ENCODE measurements around the gene TMOD2.
"Not testable (repeated sequence)": the region's sequence is repeated elsewhere in the genome, so short reads cannot be mapped to it uniquely, and the experiment has no call there.

The TMOD2 gene

GRCh38 chr15:51775967-51776816, 24.8 kb downstream of the TMOD2 start:
- DNase-seq: peak; percentile 77

- peak; percentile 85 for DNase-seq
These were observed 25.7 kb downstream of the TMOD2 start for GRCh38 chr15:51776952-51777569.

- DNase-seq: no peak
These were observed 29.2 kb downstream of the TMOD2 start for GRCh38 chr15:51780636-51781035.

- DNase-seq: no peak
These were observed 30.1 kb downstream of the TMOD2 start for GRCh38 chr15:51781506-51781905.

GRCh38 chr15:51782357-51782896, 31.0 kb downstream of the TMOD2 start:
- peak; percentile 33 for DNase-seq

- DNase-seq: no peak
These were observed 32.6 kb downstream of the TMOD2 start for GRCh38 chr15:51783967-51784366.

GRCh38 chr15:51787130-51787529, 35.7 kb downstream of the TMOD2 start:
- DNase-seq: not testable (repeated sequence)

GRCh38 chr15:51792474-51792873, 41.1 kb downstream of the TMOD2 start:
- not testable (repeated sequence) for DNase-seq

GRCh38 chr15:51793521-51794305, 42.3 kb downstream of the TMOD2 start:
- peak; percentile 43 for DNase-seq

GRCh38 chr15:51796847-51797401, 45.5 kb downstream of the TMOD2 start:
- DNase-seq: no peak

GRCh38 chr15:51798281-51798680, 46.9 kb downstream of the TMOD2 start:
- DNase-seq: no peak

- DNase-seq: no peak
These were observed 48.2 kb downstream of the TMOD2 start for GRCh38 chr15:51799282-51800252.

- DNase-seq: peak; percentile 66
These were observed 50.0 kb downstream of the TMOD2 start for GRCh38 chr15:51801391-51801835.

- DNase-seq: no peak
These were observed 51.2 kb downstream of the TMOD2 start for GRCh38 chr15:51802593-51802992.

GRCh38 chr15:51803965-51804364, 52.6 kb downstream of the TMOD2 start:
- DNase-seq: no peak

GRCh38 chr15:51806123-51806522, 54.7 kb downstream of the TMOD2 start:
- no peak for DNase-seq

GRCh38 chr15:51809457-51809856, 58.1 kb downstream of the TMOD2 start:
- no peak for DNase-seq

GRCh38 chr15:51812598-51812997, 61.2 kb downstream of the TMOD2 start:
- DNase-seq: no peak

- no peak for DNase-seq
These were observed 63.2 kb downstream of the TMOD2 start for GRCh38 chr15:51814606-51815005.

- no peak for DNase-seq
These were observed 65.2 kb downstream of the TMOD2 start for GRCh38 chr15:51816611-51817010.

GRCh38 chr15:51818150-51818549, 66.8 kb downstream of the TMOD2 start:
- no peak for DNase-seq

- no peak for DNase-seq
These were observed 74.3 kb downstream of the TMOD2 start for GRCh38 chr15:51825698-51826097.

All from RPMI8226 (cell line).